PC-9 (cell line): ENCODE data around the gene RAE1.

Experiments used
- EZH2 ChIP-seq: fragments of 200-600 bp; sonication (generic); IDR thresholded peaks from 2 replicates; pipeline ENCODE4 v1.8.0; 2017; ENCODE audit warnings: antibody characterized with exemption, low read depth
- TF ChIP-seq, protein P1 (sequence below): fragments of 200-600 bp; sonication (generic); conservative IDR thresholded peaks from 2 replicates; pipeline ENCODE4 v1.6.1; 2017; ENCODE audit warnings: mixed run types, antibody characterized with exemption, mild to moderate bottlenecking, moderate library complexity

DNA sequence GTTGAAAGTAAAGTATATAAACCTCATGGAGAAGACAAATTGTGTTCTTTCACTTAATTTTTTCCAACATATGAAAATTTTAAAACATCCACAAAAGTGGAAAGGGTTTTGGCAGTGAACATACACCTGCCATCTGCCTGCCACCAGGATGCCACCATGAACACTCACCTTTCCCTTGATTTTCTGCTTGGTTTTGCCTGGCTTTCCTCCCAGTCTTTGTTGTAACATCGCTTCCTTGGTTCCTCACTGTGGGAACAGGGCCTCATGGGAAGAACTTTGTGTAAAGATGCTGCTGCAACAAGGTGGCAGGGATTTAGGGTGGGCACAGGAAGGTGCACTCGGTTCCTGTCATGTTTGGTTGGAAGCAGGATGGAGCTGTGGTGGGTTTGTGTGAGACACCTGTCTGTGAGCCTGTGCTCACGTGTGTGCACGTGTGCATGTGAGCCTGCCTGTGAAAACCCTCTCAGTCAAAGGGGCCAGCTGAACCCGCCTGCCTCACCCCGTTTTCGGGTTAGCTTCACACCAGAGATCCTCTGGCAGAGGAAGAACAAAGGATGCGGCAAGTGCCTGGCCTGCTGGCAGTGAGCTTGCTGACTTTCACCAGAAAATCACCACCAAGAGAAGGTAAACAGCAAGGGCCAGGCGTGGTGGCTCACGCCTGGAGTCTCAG is 29.2 kb downstream of the RAE1 start:
- TF ChIP-seq, protein P1, sequence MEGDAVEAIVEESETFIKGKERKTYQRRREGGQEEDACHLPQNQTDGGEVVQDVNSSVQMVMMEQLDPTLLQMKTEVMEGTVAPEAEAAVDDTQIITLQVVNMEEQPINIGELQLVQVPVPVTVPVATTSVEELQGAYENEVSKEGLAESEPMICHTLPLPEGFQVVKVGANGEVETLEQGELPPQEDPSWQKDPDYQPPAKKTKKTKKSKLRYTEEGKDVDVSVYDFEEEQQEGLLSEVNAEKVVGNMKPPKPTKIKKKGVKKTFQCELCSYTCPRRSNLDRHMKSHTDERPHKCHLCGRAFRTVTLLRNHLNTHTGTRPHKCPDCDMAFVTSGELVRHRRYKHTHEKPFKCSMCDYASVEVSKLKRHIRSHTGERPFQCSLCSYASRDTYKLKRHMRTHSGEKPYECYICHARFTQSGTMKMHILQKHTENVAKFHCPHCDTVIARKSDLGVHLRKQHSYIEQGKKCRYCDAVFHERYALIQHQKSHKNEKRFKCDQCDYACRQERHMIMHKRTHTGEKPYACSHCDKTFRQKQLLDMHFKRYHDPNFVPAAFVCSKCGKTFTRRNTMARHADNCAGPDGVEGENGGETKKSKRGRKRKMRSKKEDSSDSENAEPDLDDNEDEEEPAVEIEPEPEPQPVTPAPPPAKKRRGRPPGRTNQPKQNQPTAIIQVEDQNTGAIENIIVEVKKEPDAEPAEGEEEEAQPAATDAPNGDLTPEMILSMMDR = no peak
- TF ChIP-seq EZH2 = no peak
